CD4-positive, alpha-beta memory T cell (primary cell): ENCODE measurements around the gene AGER. TPM values are rescaled to one million over a fixed set of nuclear protein-coding genes. Genes with fewer than 3 reads are reported as not detected.

ENCODE experiments used
- CTCF ChIA-PET: fragments of 350-600 bp; sonication (Branson Sonifier 250); formaldehyde crosslinking; loops from one replicate; lab custom pipeline; 2021; ENCODE audit warnings: inconsistent platforms; ENCODE audit not compliant: partially characterized antibody; lab: Charles Lee
- POLR2A ChIA-PET: fragments of 350-600 bp; sonication (Branson Sonifier 250); formaldehyde crosslinking; loops from one replicate; lab custom pipeline; 2021; ENCODE audit not compliant: partially characterized antibody; lab: Charles Lee
- DNase-seq, 5 donors: peaks; one replicate each; pipeline versions ENCODE4 v3.0.0 to v3.0.0-alpha.2; 2020 to 2022; ENCODE audit warnings: mixed read lengths in 1 of 5
- H3K27ac ChIP-seq: one replicate; pipeline ENCODE4 v1.7.0; 2013; ENCODE audit warnings: low read depth, low read length
- H3K27me3 ChIP-seq: 2 replicates; pipeline ENCODE4 v1.7.0; 2013; ENCODE audit warnings: mild to moderate bottlenecking, low read length, moderate library complexity; ENCODE audit not compliant: insufficient read depth
- H3K36me3 ChIP-seq: 2 replicates; pipeline ENCODE4 v1.7.0; 2013; ENCODE audit warnings: mild to moderate bottlenecking, low read length, moderate library complexity; ENCODE audit not compliant: insufficient read depth
- H3K4me1 ChIP-seq: 2 replicates; pipeline ENCODE4 v1.7.0; 2013; ENCODE audit warnings: mild to moderate bottlenecking, low read length, moderate library complexity; ENCODE audit not compliant: insufficient read depth
- H3K4me3 ChIP-seq, 2 donors: one replicate each; pipeline ENCODE4 v1.7.0; 2013; ENCODE audit warnings: low read length in 2 of 2, mild to moderate bottlenecking in 1 of 2
- H3K9me3 ChIP-seq, 2 donors: one replicate each; pipeline ENCODE4 v1.7.0; 2013; ENCODE audit warnings: low read length in 2 of 2, control low read depth in 1 of 2; ENCODE audit not compliant: control insufficient read depth in 1 of 2
- H3K27ac Mint-ChIP-seq, 7 donors: one replicate each; pipeline ENCODE4 v1.8.0; 2020 to 2021; ENCODE audit warnings: mixed read lengths in 7 of 7, mild to moderate bottlenecking in 6 of 7, inconsistent platforms in 3 of 7, moderate library complexity in 3 of 7
- H3K27me3 Mint-ChIP-seq, 2 donors: one replicate each; pipeline ENCODE4 v1.8.0; 2020 to 2021; ENCODE audit warnings: mixed read lengths in 2 of 2
- H3K36me3 Mint-ChIP-seq, 2 donors: one replicate each; pipeline ENCODE4 v1.8.0; 2020 to 2021; ENCODE audit warnings: mixed read lengths in 2 of 2, inconsistent platforms in 1 of 2, mild to moderate bottlenecking in 1 of 2
- H3K4me1 Mint-ChIP-seq, 4 donors: one replicate each; pipeline ENCODE4 v1.8.0; 2020 to 2021; ENCODE audit warnings: mixed read lengths in 4 of 4, mild to moderate bottlenecking in 1 of 4
- H3K4me3 Mint-ChIP-seq, 8 donors: one replicate each; pipeline ENCODE4 v1.8.0; 2020 to 2021; ENCODE audit warnings: mixed read lengths in 8 of 8, mild to moderate bottlenecking in 7 of 8, moderate library complexity in 6 of 8, inconsistent platforms in 3 of 8
- H3K9me3 Mint-ChIP-seq, 8 donors: one replicate each; pipeline ENCODE4 v1.8.0; 2020 to 2021; ENCODE audit warnings: mixed read lengths in 8 of 8, mild to moderate bottlenecking in 5 of 8, inconsistent platforms in 3 of 8, moderate library complexity in 1 of 8
- intact Hi-C: fragments of 100-400 bp; cut with micrococcal nuclease; formaldehyde crosslinking; loops from one replicate; pipeline ENCODE4 v1.15.1; 2023
- polyA plus RNA-seq, 2 donors: library from polyadenylated mRNA; unstranded; fragments of 300-500 nt; fragmentation: Illumina TruSeq; gene quantifications; one replicate each; pipeline ENCODE4 v1.2.3, GENCODE V29; 2021
- total RNA-seq, 2 experiments: library from RNA; stranded (reverse); gene quantifications; one replicate each; pipeline ENCODE4 v1.2.3, GENCODE V29; 2021

AGER gene
- total RNA-seq (10 to 100 TPM; 74.8 to 77.3 TPM), polyA plus RNA-seq (under 1 TPM in 1 of 2 donors, not detected in 1; 0.62 TPM)

DNA sequence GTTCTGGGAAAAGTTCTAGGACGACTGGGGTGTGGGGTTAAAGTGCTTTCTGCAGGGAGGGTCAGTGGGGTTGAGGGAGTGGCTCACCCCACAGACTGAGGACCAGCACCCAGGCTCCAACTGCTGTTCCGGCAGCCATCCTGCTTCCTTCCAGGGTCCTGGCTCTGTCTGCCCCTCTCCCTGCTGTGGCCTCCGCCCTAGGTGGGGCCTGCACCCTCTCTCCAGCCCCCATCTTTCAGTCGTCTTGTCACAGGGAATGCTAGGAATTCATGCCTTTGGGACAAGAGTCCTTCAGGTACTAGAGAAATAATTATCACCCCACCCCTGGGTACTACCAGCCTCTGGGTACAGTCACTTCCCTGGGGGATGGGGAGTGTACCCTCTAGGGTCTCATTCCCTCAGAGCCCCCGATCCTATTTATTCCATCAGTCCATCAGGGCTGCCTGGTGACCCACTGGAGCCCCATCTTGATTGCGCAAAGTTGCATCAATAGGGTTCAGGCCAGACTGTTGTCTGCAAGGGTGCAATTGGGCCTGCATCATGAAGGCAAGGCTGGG, at the start of gene AGER:
Gene AGER (minus strand): TSS at position 170 of the 557 bp plus-strand sequence. CDS start 31 bp downstream, at position 139.
- intact Hi-C loops, result no loop called here
- peaks cover 88% of the 10 kb centered on the region for H3K4me1 ChIP-seq
- POLR2A ChIA-PET, result interaction anchor here (1.3 to 8.4 kb wide), 3 partner anchors 7 to 55 kb away, joined by 3 to 408 read pairs (median 19); partner anchors contain the start of genes GPSM3 and PBX2
- peaks cover 60% of the 10 kb centered on the region for H3K36me3 ChIP-seq
- peak within 1 kb of the TSS; percentile 70 for H3K27ac ChIP-seq
- Mint-ChIP-seq H3K9me3 (peaks cover 0 to 2% (median 0%) of the 10 kb centered on the region in 8 donors), H3K4me3 (peak within 1 kb of the TSS in 1 of 8 donors; percentile 39), H3K36me3 (peaks cover 42 to 59% of the 10 kb centered on the region in 2 donors), H3K27me3 (no peaks in the 10 kb centered on the region), H3K4me1 (peaks cover 40 to 66% (median 50%) of the 10 kb centered on the region in 4 donors), H3K27ac (peak within 1 kb of the TSS; percentile 36 to 97 (median 64))
- CTCF ChIA-PET, result no interaction called here
- DNase-seq, result no peak
- H3K9me3 ChIP-seq, result no peaks in the 10 kb centered on the region
- no peak within 1 kb of the TSS for H3K4me3 ChIP-seq
- no peaks in the 10 kb centered on the region for H3K27me3 ChIP-seq

DNA sequence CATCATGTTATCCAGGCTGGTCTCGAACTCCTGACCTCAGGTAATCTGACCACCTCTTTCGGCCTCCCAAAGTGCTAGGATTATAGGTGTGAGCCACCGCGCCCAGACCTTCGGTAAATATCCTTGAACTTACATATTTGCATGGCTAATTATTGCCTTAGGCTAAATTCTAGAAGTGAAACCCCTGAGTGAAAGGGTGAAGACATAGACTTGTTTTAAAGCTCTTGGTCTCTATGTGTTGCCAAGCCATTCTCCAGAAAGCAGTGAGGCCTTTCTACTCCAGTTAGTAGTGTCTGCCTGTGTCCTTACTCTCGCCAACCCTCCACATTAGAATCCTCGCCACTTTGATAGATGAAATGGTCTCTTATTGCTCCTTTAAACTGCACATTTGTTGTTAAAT, 42.4 kb upstream of the AGER start:
- ChIA-PET CTCF (no interaction called here), POLR2A (no interaction called here)
- no peaks in the 10 kb centered on the region for H3K27me3 Mint-ChIP-seq
- intact Hi-C loops, result no loop called here
- H3K4me1 ChIP-seq, result no peaks in the 10 kb centered on the region
- H3K9me3 ChIP-seq, result no peaks in the 10 kb centered on the region
- no peaks in the 10 kb centered on the region for H3K9me3 Mint-ChIP-seq
- peaks cover 0 to 4% (median 2%) of the 10 kb centered on the region in 4 donors for H3K4me1 Mint-ChIP-seq
- no peaks in the 10 kb centered on the region for H3K27me3 ChIP-seq
- no peaks in the 10 kb centered on the region for H3K36me3 Mint-ChIP-seq
- no peak overlapping the region for H3K4me3 ChIP-seq
- no peak overlapping the region for H3K27ac Mint-ChIP-seq
- no peak overlapping the region for H3K4me3 Mint-ChIP-seq
- H3K36me3 ChIP-seq, result no peaks in the 10 kb centered on the region
- no peak overlapping the region for H3K27ac ChIP-seq
- no peak for DNase-seq

DNA sequence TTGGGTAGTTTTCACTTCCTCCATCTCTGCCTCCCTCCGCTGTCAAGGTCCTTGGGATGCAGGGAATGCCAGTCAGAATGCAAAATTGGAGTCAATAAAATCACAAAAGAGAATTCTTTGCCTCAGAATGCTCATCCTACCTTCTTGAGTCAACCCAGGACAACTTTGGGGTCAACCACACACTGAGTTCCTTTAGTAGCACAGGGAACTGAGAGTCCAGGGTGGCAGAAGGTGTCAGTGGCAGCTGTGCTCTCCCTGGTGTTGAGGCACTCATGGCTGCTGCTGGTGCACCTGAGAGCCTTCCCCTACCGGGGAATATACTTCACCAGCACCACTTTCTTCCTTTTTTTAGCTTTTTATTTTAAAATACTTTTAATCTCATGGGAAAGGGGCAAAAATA, 40.6 kb upstream of the AGER start:
- ChIA-PET POLR2A (no interaction called here), CTCF (no interaction called here)
- Histone ChIP-seq H3K27me3 (no peaks in the 10 kb centered on the region), H3K4me1 (no peaks in the 10 kb centered on the region), H3K27ac (no peak overlapping the region), H3K36me3 (no peaks in the 10 kb centered on the region), H3K9me3 (no peaks in the 10 kb centered on the region), H3K4me3 (no peak overlapping the region)
- Mint-ChIP-seq H3K4me3 (no peak overlapping the region), H3K4me1 (peaks cover 0 to 4% (median 2%) of the 10 kb centered on the region in 4 donors), H3K36me3 (no peaks in the 10 kb centered on the region), H3K27me3 (no peaks in the 10 kb centered on the region), H3K27ac (peak overlapping the region in 2 of 7 donors; percentile 15 to 22), H3K9me3 (no peaks in the 10 kb centered on the region)
- no peak for DNase-seq
- intact Hi-C loops, result no loop called here

DNA sequence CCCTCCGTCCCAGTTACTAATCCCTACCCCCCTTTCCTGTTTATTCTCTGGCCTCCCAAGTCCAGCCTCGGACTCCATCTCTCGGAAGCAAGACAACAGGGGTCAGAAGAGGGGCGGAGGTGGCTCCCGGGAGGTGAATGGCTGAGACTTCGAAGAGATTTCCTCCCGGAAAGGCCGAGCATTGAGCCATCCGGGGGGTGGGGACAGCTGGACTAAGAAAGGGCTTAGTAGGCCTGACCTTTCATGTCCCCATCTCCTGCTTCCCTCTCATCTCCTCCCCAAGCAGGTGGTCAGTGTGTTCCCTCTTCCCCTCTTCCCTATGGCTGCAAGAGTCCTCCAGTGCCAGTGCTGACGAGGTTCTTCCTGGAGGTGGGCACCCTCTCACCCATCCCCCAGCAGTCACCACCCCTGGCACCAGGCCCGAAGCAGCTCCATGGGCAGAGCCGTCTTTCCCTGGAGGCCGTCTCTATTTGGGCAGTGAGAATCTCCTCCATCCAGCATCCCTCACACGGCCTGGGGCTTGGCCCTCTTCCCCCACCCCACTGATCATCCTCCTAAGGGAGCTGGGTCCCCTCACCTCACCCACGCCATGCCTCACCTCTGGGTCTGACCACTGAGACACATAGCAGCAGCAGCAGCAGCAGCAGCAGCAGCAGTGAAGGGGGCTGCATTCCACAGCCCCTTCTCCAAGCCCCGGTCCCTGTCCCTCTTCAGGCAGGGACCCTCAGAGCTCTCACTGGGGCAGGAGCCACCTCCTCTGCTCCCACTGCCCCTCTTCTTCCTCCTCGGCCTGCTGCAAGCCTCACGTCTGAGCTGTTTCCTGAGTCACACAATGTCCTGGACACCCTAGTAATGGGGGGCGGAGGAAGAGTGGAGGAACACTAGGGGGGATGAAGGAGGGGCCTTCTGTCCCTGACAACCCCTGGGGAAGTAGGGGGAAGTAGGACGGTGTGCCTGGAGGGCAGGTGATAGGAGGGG, 39.5 kb upstream of the AGER start, which contains the start of gene NOTCH4:
Gene NOTCH4 (minus strand): TSS at position 810 of the 978 bp plus-strand sequence. CDS start 139 bp downstream, at position 671.
- Histone ChIP-seq H3K4me3 (no peak within 1 kb of the TSS), H3K27ac (no peak within 1 kb of the TSS), H3K9me3 (no peaks in the 10 kb centered on the region), H3K27me3 (no peaks in the 10 kb centered on the region), H3K36me3 (no peaks in the 10 kb centered on the region), H3K4me1 (no peaks in the 10 kb centered on the region)
- intact Hi-C loops, result no loop called here
- ChIA-PET CTCF (no interaction called here), POLR2A (no interaction called here)
- Mint-ChIP-seq H3K36me3 (no peaks in the 10 kb centered on the region), H3K4me3 (no peak within 1 kb of the TSS), H3K4me1 (peaks cover 0 to 4% (median 2%) of the 10 kb centered on the region in 4 donors), H3K27me3 (no peaks in the 10 kb centered on the region), H3K27ac (peak within 1 kb of the TSS in 3 of 7 donors; percentile 15 to 60 (median 22)), H3K9me3 (no peaks in the 10 kb centered on the region)
- no peak for DNase-seq

DNA sequence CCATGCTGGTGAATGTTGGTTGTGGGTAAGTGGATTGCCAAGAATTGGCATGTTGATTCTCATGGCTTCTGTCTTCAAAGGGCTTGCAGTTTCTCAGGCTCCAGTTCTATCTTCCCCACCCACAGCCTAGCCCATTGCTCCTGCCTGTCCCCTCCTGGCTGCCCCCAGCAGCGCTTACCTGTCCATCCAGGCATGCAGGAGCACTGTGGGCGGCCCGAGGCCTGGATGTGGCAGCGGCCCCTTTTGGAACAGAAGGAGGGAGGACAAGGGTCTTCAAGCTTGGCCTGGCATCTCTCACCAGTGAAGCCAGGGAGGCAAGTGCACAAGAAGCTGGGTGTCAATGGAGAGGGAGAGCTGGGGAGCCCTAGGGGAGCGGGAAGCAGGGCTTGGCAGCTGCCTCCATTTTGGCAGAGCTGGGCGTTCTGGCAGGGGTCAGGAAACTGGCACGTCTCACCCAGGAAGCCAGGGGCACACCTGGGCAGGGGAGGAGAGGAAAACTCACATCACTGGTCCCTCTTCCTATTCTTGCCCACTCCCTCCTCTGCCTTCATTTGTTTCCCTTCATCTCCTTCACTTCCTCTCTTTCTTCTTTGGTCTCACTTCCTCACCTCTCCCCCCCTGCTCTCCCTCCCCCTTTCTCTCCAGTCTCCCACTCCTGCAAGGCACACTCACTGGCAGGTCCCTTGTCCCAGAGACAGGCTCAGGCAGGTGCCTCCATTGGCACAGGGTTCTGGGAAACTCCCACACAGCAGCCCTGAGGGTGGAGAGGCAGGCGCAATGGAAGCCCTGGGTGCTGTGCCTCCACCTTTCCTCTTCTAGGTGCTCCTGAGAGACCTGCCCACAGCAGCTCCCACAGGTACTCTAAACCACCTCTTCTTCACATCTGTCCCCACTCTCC, 38.5 kb upstream of the AGER start:
- Histone ChIP-seq H3K27ac (no peak overlapping the region), H3K36me3 (no peaks in the 10 kb centered on the region), H3K27me3 (no peaks in the 10 kb centered on the region), H3K4me3 (no peak overlapping the region), H3K9me3 (no peaks in the 10 kb centered on the region), H3K4me1 (no peaks in the 10 kb centered on the region)
- CTCF ChIA-PET, result no interaction called here
- Mint-ChIP-seq H3K4me3 (no peak overlapping the region), H3K36me3 (no peaks in the 10 kb centered on the region), H3K4me1 (peaks cover 0 to 4% (median 2%) of the 10 kb centered on the region in 4 donors), H3K9me3 (no peaks in the 10 kb centered on the region), H3K27me3 (no peaks in the 10 kb centered on the region), H3K27ac (no peak overlapping the region)
- POLR2A ChIA-PET, result no interaction called here
- no peak for DNase-seq
- intact Hi-C loops, result no loop called here

DNA sequence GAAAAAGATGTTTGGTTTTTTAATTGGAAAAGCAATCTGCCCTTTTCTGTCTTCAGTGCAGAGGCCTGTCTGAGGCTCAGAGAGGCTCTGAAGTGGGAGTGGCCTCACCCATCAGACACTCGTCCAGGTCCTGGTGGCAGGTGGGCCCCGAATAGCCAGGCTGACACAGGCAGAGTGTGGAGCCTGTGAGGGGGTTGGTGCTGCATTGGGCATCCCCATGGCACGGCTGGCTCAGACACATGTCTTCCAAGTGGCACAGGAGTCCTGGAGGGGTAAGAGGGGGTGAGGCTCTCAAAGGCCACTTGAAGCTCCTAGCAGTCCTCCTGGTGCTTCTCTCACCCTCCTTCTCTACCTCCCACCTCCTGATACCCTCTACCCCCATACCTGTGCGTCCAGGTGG, 36.0 kb upstream of the AGER start:
- H3K36me3 ChIP-seq, result no peaks in the 10 kb centered on the region
- intact Hi-C loops, result no loop called here
- H3K9me3 Mint-ChIP-seq, result no peaks in the 10 kb centered on the region
- no peak overlapping the region for H3K4me3 Mint-ChIP-seq
- H3K4me1 Mint-ChIP-seq, result peaks cover 0 to 4% (median 3%) of the 10 kb centered on the region in 4 donors
- ChIA-PET POLR2A (no interaction called here), CTCF (no interaction called here)
- no peaks in the 10 kb centered on the region for H3K27me3 Mint-ChIP-seq
- H3K9me3 ChIP-seq, result no peaks in the 10 kb centered on the region
- H3K27me3 ChIP-seq, result no peaks in the 10 kb centered on the region
- no peaks in the 10 kb centered on the region for H3K36me3 Mint-ChIP-seq
- no peaks in the 10 kb centered on the region for H3K4me1 ChIP-seq
- no peak overlapping the region for H3K4me3 ChIP-seq
- no peak overlapping the region for H3K27ac ChIP-seq
- no peak overlapping the region for H3K27ac Mint-ChIP-seq
- no peak for DNase-seq
